Measurements from ENCODE around the gene TYROBP. TPM values are rescaled to one million over a fixed set of nuclear protein-coding genes. Genes with fewer than 3 reads are reported as not detected.

Gene TYROBP
- total RNA-seq, 4 donors from 2014 or later, result 47.1 to 145 (median 50.7) TPM

DNA sequence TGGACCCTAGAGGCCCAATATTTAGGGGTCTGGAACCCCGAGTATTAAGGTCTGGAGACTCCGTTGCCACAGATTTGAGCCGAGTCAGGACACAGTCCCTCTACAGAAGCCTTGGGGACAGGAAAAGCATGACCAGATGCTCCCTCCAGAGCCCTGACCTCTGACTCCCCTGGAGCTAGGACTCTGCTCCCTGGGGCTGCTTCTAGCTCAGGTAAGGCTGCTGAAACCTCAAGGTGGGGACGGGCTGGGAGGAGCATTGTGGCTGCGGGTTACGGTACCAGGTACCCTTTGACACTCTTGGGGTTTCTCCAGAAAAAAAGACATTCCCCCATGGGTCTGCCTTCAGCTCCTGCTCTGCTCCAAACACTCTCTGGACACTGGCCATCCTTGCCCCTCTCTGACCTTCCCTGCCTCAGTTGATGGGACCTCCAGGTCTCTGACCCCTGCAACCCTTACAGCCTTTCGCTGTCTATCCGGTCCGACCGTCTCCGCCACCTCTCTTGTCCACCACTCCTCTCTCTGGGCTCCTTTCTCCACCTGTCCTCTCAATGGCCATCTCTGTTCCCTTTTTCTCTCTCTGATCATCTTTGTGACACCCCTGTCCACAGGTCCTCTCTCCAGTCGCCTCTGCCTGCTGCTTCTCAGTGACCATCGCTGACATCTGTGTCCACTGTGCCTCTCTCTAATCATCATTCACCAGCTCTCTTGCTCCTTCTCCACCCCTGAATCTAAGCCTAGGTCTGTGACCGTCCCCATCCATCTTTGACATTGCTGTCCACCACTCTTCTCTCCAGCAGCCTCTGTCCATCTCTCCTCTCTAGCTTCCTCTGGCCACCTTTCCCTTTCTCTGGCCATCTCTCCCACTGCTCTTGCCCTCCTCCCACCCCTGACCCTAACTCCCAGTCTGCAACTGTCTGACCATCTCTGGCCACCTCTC, 29.5 kb upstream of the TYROBP start:
- H3K9me3 ChIP-seq, result no peaks in the 10 kb centered on the region
- WGBS, result 65% methylated on average over 11 of the region's 14 CpGs
- H3K36me3 ChIP-seq, result peaks cover 16 to 38% (median 25%) of the 10 kb centered on the region in 4 donors
- peaks cover 20 to 41% (median 38%) of the 10 kb centered on the region in 4 donors for H3K4me1 ChIP-seq
- no peak for TF ChIP-seq EP300 (IDR thresholded peaks at IDR 0.05)
- TF ChIP-seq POLR2A (IDR thresholded peaks at IDR 0.05; ENCODE audit: low read depth), result no peak
- TF ChIP-seq, protein P1, sequence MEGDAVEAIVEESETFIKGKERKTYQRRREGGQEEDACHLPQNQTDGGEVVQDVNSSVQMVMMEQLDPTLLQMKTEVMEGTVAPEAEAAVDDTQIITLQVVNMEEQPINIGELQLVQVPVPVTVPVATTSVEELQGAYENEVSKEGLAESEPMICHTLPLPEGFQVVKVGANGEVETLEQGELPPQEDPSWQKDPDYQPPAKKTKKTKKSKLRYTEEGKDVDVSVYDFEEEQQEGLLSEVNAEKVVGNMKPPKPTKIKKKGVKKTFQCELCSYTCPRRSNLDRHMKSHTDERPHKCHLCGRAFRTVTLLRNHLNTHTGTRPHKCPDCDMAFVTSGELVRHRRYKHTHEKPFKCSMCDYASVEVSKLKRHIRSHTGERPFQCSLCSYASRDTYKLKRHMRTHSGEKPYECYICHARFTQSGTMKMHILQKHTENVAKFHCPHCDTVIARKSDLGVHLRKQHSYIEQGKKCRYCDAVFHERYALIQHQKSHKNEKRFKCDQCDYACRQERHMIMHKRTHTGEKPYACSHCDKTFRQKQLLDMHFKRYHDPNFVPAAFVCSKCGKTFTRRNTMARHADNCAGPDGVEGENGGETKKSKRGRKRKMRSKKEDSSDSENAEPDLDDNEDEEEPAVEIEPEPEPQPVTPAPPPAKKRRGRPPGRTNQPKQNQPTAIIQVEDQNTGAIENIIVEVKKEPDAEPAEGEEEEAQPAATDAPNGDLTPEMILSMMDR (IDR thresholded peaks at IDR 0.05), result no peak
- TF ChIP-seq POLR2AphosphoS5 (IDR thresholded peaks at IDR 0.05), result no peak
- peak overlapping the region; percentile 84 to 91 (median 90) for H3K27ac ChIP-seq (replicated peaks in 1 of 4)
- DNase-seq (ENCODE audit: extremely low spot score), result no peak
- H3K27me3 ChIP-seq, result no peaks in the 10 kb centered on the region
- intact Hi-C loops (cut with DNase I), result no loop called here
- H3K4me3 ChIP-seq, result peak overlapping the region; percentile 71 to 87 (median 81)

DNA sequence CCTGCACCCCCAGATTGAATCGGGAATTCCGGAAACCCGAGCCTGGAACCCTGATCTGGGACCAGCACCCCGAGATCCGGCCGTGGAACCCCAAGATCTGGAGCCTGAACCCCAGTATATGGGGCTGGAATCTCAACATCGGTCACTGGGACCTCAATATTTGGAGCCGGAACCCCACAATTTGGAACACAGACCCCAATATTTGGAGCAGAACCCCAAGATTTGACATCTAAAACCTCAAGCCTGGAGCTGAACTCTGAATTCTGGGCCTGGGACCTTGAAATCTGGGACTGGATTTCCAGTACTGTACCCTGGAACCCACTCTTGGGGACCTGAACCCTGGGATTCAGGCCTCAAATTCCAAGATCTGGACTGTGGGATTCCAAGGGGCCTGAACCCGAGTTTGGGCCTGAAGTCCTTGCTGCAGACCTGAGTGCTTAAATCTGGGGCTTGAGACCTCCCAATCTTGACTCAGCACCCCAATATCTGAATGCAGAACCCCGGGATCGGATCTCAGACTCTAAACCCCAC, 28.7 kb upstream of the TYROBP start:
- Histone ChIP-seq H3K27ac (replicated peaks in 1 of 4) (peak overlapping the region; percentile 84 to 91 (median 90)), H3K36me3 (peaks cover 12 to 30% (median 19%) of the 10 kb centered on the region in 4 donors), H3K4me1 (peaks cover 22 to 44% (median 42%) of the 10 kb centered on the region in 4 donors), H3K27me3 (no peaks in the 10 kb centered on the region), H3K9me3 (no peaks in the 10 kb centered on the region), H3K4me3 (peak overlapping the region; percentile 71 to 87 (median 81))
- TF ChIP-seq POLR2A (IDR thresholded peaks at IDR 0.05; ENCODE audit: low read depth) (no peak), POLR2AphosphoS5 (IDR thresholded peaks at IDR 0.05) (no peak)
- intact Hi-C loops (cut with DNase I), result no loop called here
- no peak for DNase-seq (ENCODE audit: extremely low spot score)
- WGBS, result 60% methylated on average over 3 of the region's 11 CpGs

DNA sequence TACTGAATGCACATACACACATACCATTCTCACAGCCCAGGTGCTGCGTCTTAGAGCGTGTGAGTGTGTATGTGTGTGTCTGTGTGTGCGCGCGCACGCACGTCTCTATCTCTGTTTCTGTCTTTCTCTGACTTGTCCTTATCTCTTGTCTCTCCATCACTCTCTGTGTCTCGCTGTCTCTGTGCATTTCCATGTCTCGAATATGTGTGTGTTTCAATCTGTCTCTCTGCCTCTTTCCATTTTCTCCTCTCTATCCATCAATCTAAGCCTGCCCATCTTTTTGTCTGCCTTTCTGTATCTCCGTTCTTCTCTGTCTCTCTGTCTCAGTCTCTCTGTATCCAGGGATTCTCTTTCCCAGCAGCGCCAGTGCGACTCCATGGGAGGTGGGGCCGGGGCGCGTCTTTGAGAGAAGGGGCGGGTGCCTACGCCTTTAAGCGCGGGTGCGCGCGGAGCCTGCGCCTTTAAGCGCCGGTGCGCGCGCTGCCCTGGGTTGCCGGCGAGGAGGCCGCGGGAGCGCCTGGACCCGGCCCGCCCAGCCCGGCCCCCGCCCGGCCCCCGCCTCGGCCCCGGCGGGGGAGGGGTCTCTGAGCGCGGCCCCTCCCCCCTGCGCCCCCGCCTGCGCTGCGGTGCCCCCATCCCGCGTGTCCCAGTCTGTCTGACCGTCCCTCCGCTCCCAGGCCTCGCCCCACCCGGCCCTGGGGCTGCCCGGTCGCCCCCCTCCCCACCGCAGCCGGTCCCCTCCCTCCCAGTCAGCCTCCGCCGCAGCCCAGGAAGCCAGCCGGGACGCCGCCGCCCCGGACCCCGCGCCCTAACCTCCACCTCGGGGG, 28.0 kb upstream of the TYROBP start, which contains the start of gene LRFN3:
Gene LRFN3, plus strand, starts transcription at position 464 of the 827 bp plus-strand sequence. CDS start 3,052 bp downstream, outside the sequence.
- peaks cover 24 to 49% (median 45%) of the 10 kb centered on the region in 4 donors for H3K4me1 ChIP-seq

DNA sequence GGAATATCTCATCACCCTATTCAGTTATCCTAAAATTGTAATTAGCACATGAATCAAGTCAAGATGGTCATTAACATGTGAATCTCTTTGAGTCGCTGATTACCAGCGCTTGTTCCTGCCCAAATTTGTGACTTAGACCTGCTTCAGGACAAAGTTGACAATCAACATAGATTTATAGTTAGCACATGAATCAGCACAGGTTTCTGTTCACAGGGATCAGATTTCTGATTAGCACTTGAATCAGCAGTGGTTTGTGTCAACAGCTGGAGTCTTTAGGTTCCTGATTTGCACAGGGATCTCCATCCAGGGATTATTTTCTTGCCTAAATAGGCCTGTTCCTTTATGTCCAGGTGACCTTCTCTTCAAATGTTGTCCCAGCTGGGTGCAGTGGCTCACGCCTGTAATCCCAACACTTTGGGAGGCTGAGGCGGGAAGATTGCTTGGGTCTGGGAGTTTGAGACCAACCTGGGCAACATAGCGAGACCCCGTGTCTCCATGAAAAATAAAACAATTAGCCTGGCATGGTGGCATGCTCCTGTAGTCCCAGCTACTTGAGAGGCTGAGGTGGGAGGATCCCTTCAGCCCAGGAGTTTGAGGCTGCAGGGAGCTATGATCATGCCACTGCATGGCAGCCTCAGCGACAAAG, 24.3 kb upstream of the TYROBP start:
- Histone ChIP-seq H3K9me3 (no peaks in the 10 kb centered on the region), H3K36me3 (no peaks in the 10 kb centered on the region), H3K27ac (replicated peaks in 1 of 4) (no peak overlapping the region), H3K4me3 (no peak overlapping the region), H3K4me1 (peaks cover 21 to 36% (median 32%) of the 10 kb centered on the region in 4 donors), H3K27me3 (no peaks in the 10 kb centered on the region)
- DNase-seq (ENCODE audit: extremely low spot score), result no peak
- intact Hi-C loops (cut with DNase I), result loop anchor here (5.0 kb wide), 2 partner anchors 35 to 240 kb away; no protein-coding TSS in a partner anchor
- TF ChIP-seq POLR2AphosphoS5 (IDR thresholded peaks at IDR 0.05), result no peak
- TF ChIP-seq POLR2A (IDR thresholded peaks at IDR 0.05; ENCODE audit: low read depth), result no peak
- TF ChIP-seq, protein P1 (IDR thresholded peaks at IDR 0.05), result no peak
- no peak for TF ChIP-seq EP300 (IDR thresholded peaks at IDR 0.05)
- WGBS, result 49% methylated on average over 4 of the region's 7 CpGs

More for the DNA sequence above, 28.0 kb upstream of the TYROBP start, which contains the start of gene LRFN3:
- Histone ChIP-seq H3K27ac (replicated peaks in 1 of 4) (peak within 1 kb of the TSS; percentile 84 to 91 (median 90)), H3K4me3 (peak within 1 kb of the TSS; percentile 71 to 87 (median 81)), H3K36me3 (peaks cover 11 to 23% (median 18%) of the 10 kb centered on the region in 4 donors), H3K9me3 (no peaks in the 10 kb centered on the region), H3K27me3 (no peaks in the 10 kb centered on the region)
- DNase-seq (ENCODE audit: extremely low spot score), result no peak
- TF ChIP-seq POLR2AphosphoS5 (IDR thresholded peaks at IDR 0.05) (peak in 1 of 2 donors; percentile 51), POLR2A (IDR thresholded peaks at IDR 0.05; ENCODE audit: low read depth) (no peak)
- TF ChIP-seq, protein P1 (IDR thresholded peaks at IDR 0.05), result peak in 1 of 3 experiments; percentile 16
- WGBS, result 9% methylated on average over 19 of the region's 68 CpGs
- intact Hi-C loops (cut with DNase I), result no loop called here
